GM12891 (cell line): ENCODE measurements around the gene OPN1LW. TPM values are rescaled to one million over a fixed set of nuclear protein-coding genes. Genes with fewer than 3 reads are reported as not detected.
"Not testable (repeated sequence)": the region's sequence is repeated elsewhere in the genome, so short reads cannot be mapped to it uniquely, and the experiment has no call there.

Source experiments
- DNase-seq: peaks from one replicate; pipeline ENCODE4 v3.0.0; 2011; ENCODE audit warnings: low spot score; ENCODE audit not compliant: insufficient read length
- FAIRE-seq: peaks from 2 replicates; lab custom pipeline; 2011; peaks lifted over from hg19 to GRCh38; lab: Jason Lieb, UNC
- PAX5 ChIP-seq: IDR thresholded peaks from 2 replicates; pipeline ENCODE4 v1.6.1; 2011; ENCODE audit warnings: low read length, moderate library complexity, mild to moderate bottlenecking; ENCODE audit not compliant: insufficient read depth, severe bottlenecking
- POLR2A ChIP-seq: IDR thresholded peaks from 2 replicates; pipeline ENCODE4 v1.6.1; 2011; ENCODE audit warnings: low read depth, low read length, control low read depth
- POLR2AphosphoS5 ChIP-seq: IDR thresholded peaks from 2 replicates; pipeline ENCODE4 v1.6.1; 2011; ENCODE audit warnings: low read depth, low read length, control low read depth
- POU2F2 ChIP-seq: IDR thresholded peaks from 2 replicates; pipeline ENCODE4 v1.6.1; 2011; ENCODE audit warnings: low read depth, mild to moderate bottlenecking, control low read depth, low read length, moderate library complexity
- SPI1 ChIP-seq: IDR thresholded peaks from 2 replicates; pipeline ENCODE4 v1.6.1; 2011; ENCODE audit warnings: low read depth, low read length, control low read depth
- TAF1 ChIP-seq: IDR thresholded peaks from 2 replicates; pipeline ENCODE4 v1.6.1; 2011; ENCODE audit warnings: low read depth, low read length, control low read depth
- polyA plus RNA-seq: library from polyadenylated mRNA; unstranded; fragments of >200 nt; gene quantifications from one replicate; pipeline ENCODE4 v1.2.1, GENCODE V29; 2012; ENCODE audit warnings: low read depth, missing spikeins, inconsistent platforms; ENCODE audit not compliant: missing spikeins

OPN1LW gene
- polyA plus RNA-seq, result not detected

DNA sequence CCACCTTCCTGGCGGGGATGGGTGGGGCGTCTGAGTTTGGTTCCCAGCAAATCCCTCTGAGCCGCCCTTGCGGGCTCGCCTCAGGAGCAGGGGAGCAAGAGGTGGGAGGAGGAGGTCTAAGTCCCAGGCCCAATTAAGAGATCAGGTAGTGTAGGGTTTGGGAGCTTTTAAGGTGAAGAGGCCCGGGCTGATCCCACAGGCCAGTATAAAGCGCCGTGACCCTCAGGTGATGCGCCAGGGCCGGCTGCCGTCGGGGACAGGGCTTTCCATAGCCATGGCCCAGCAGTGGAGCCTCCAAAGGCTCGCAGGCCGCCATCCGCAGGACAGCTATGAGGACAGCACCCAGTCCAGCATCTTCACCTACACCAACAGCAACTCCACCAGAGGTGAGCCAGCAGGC, at the start of gene OPN1LW:
Gene OPN1LW, plus strand, starts transcription at position 234 of the 400 bp plus-strand sequence. Its CDS starts 41 bp downstream, at position 275.
- DNase-seq, FAIRE-seq: not testable (repeated sequence)

GRCh38 chrX:154094833-154095232, 49.2 kb upstream of the OPN1LW start:
- no peak for FAIRE-seq
- DNase-seq, result no peak

DNA sequence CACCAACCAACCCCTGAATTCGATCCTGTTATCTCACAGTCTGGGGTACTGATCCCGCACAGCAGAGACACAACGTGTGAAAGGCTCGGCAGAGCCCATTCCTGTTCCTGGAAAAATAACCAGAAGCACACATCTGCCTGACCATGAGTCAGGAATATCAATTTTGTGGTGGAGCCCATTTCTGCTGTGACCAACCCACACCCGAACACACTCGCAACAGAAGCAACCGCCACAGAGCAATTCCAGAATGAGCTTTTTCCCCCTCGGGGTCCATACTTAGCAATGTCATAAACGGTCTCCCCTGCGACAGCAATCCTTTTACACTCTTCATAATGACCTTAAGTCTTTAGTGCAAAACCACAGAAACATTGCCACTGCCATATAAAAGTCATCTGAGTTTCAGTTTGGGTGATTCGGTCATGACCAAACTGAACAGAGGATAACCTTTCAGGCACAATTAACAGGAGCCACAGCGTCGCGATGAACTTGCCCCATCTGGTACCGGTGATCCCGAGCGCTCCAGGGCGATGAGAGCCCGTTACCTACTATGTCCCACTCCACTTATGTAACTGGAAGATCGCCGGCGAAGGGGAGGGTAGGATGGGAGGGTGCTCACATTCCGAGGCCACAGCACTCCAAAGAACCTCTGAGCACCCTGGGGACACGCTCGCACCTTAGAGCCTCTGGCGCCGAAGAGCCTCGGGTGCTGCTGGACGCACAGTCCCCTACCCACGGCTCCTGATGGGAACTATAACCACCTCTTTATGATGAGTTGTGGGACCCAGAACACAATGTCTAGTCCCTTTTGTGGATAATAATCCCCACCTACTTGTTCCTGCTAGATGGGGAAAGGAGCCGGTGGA, 47.7 kb upstream of the OPN1LW start:
- FAIRE-seq (peak; percentile 50), DNase-seq (no peak)
- no peak for TF ChIP-seq POU2F2
- TF ChIP-seq POLR2A, result no peak
- no peak for TF ChIP-seq SPI1
- no peak for TF ChIP-seq TAF1

More at GRCh38 chrX:154094833-154095232, 49.2 kb upstream of the OPN1LW start:
- TF ChIP-seq POLR2A, result no peak
- TF ChIP-seq TAF1, result no peak
- no peak for TF ChIP-seq POLR2AphosphoS5

- DNase-seq, result peak; percentile 46
- no peak for TF ChIP-seq PAX5
- TF ChIP-seq TAF1, result no peak
- TF ChIP-seq SPI1, result no peak
- TF ChIP-seq POLR2A, result no peak
- no peak for TF ChIP-seq POLR2AphosphoS5
- TF ChIP-seq POU2F2, result no peak
- FAIRE-seq, result peak; percentile 35
These were observed 46.9 kb upstream of the OPN1LW start for GRCh38 chrX:154097003-154097588.

DNA sequence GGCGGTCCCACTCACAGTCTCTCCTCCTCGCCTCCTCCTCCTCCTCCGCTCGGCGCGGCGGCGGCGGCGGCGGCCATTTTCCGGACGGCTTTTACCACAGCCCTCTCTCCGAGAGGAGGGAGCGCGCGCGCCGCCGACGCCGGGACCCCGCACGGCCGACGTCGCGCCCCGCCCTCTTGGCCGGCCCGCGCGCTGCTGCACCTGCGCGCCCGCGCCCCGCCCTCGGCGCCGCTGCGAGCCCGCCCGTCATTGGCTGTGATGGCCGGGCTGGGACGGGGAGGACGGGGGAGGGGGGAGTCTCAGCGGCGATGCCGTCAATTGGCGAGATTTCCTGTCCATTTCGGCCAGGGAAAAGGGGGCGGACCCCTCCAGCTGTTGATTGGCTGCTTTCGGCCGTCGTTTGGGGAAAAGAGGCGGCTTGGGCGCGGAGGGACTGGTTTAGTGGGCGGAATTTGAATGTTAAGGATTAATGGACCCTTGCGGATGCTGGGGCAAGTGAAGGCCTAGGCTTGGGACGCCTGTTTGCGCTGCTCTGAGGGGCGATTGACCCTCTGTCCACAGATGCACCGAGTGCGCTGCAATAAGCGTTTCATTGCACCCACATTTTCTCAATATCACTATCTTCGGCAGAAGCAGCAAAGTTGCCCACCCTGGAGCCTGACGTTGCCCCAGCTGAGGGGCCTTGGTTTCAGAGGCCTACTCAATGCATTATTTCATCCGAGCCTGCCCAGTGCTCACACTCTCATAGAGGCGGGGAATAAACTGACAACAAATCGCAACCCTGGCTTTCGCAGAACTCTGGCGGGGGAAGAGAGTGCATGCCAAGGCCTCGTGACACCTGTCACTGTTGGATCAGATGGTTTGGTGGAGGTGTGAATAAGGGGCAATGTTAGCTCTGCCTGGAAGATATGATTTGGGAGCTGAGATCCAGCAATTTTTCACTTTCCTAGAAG, 46.2 kb upstream of the OPN1LW start, which contains the start of gene MECP2:
Gene MECP2, minus strand, starts transcription at position 129 of the 953 bp plus-strand sequence.
- TF ChIP-seq POU2F2 (no peak), PAX5 (no peak), POLR2AphosphoS5 (no peak), SPI1 (no peak), TAF1 (no peak), POLR2A (no peak)
- peak; percentile 83 for FAIRE-seq
- peak; percentile 72 for DNase-seq

- no peak for DNase-seq
- TF ChIP-seq SPI1 (no peak), TAF1 (no peak), POLR2A (no peak), POLR2AphosphoS5 (no peak), PAX5 (no peak), POU2F2 (no peak)
- FAIRE-seq, result no peak
These were observed 45.5 kb upstream of the OPN1LW start for GRCh38 chrX:154098551-154098950.

- TF ChIP-seq POLR2A (no peak), PAX5 (no peak), POU2F2 (no peak), SPI1 (no peak), POLR2AphosphoS5 (no peak), TAF1 (no peak)
- no peak for DNase-seq
- FAIRE-seq, result no peak
These were observed 30.3 kb upstream of the OPN1LW start for GRCh38 chrX:154113729-154114128.

- no peak for FAIRE-seq
These were observed 29.4 kb upstream of the OPN1LW start for GRCh38 chrX:154114652-154115051.

GRCh38 chrX:154115071-154115470, 29.0 kb upstream of the OPN1LW start:
- no peak for DNase-seq
- no peak for TF ChIP-seq TAF1
- TF ChIP-seq POLR2A, result no peak
- TF ChIP-seq POLR2AphosphoS5, result no peak
- TF ChIP-seq PAX5, result no peak
- TF ChIP-seq SPI1, result no peak
- no peak for TF ChIP-seq POU2F2
- FAIRE-seq, result no peak

More at GRCh38 chrX:154114652-154115051, 29.4 kb upstream of the OPN1LW start:
- DNase-seq, result no peak
- TF ChIP-seq POLR2A, result no peak
- TF ChIP-seq SPI1, result no peak
- TF ChIP-seq POLR2AphosphoS5, result no peak
- no peak for TF ChIP-seq TAF1
- no peak for TF ChIP-seq PAX5
- no peak for TF ChIP-seq POU2F2
